Fibroblast of gingiva (primary cell): ENCODE results near the gene AAK1.
"Not testable (repeated sequence)": the region's sequence is repeated elsewhere in the genome, so short reads cannot be mapped to it uniquely, and the experiment has no call there.

ENCODE experiments used
- DNase-seq: peaks from one replicate; pipeline ENCODE4 v3.0.0-alpha.2; 2011; ENCODE audit warnings: low read depth

Gene AAK1

GRCh38 chr2:69643602-69644505, at the start of gene AAK1:
AAK1 (minus strand) TSS chr2:69643739; CDS start chr2:69643040, 699 bp downstream.
- DNase-seq, result peak; percentile 94

GRCh38 chr2:69692424-69692823, 48.9 kb upstream of the AAK1 start:
- peak; percentile 51 for DNase-seq

- no peak for DNase-seq
Measured at GRCh38 chr2:69689969-69690368, 46.4 kb upstream of the AAK1 start.

- DNase-seq, result no peak
Measured at GRCh38 chr2:69689466-69689865, 45.9 kb upstream of the AAK1 start.

- no peak for DNase-seq
Measured at GRCh38 chr2:69687971-69688611, 44.6 kb upstream of the AAK1 start.

GRCh38 chr2:69686813-69687212, 43.3 kb upstream of the AAK1 start:
- no peak for DNase-seq

GRCh38 chr2:69685321-69686048, 41.9 kb upstream of the AAK1 start:
- DNase-seq, result no peak

GRCh38 chr2:69683170-69683971, 39.8 kb upstream of the AAK1 start:
- DNase-seq, result peak; percentile 26

GRCh38 chr2:69682525-69682924, 39.0 kb upstream of the AAK1 start:
- no peak for DNase-seq

- no peak for DNase-seq
Measured at GRCh38 chr2:69680001-69680675, 36.6 kb upstream of the AAK1 start.

GRCh38 chr2:69677914-69678313, 34.4 kb upstream of the AAK1 start:
- no peak for DNase-seq

GRCh38 chr2:69676146-69676545, 32.6 kb upstream of the AAK1 start:
- DNase-seq, result no peak

GRCh38 chr2:69674316-69674670, 30.8 kb upstream of the AAK1 start:
- DNase-seq, result no peak

GRCh38 chr2:69673098-69673497, 29.6 kb upstream of the AAK1 start:
- DNase-seq, result not testable (repeated sequence)

- DNase-seq, result no peak
Measured at GRCh38 chr2:69669666-69670065, 26.1 kb upstream of the AAK1 start.

GRCh38 chr2:69668598-69668997, 25.1 kb upstream of the AAK1 start:
- no peak for DNase-seq

- DNase-seq, result no peak
Measured at GRCh38 chr2:69667805-69668382, 24.4 kb upstream of the AAK1 start.

GRCh38 chr2:69665152-69665551, 21.6 kb upstream of the AAK1 start:
- DNase-seq, result no peak

GRCh38 chr2:69663860-69664259, 20.3 kb upstream of the AAK1 start:
- no peak for DNase-seq

GRCh38 chr2:69662547-69662946, 19.0 kb upstream of the AAK1 start:
- DNase-seq, result not testable (repeated sequence)

GRCh38 chr2:69660637-69661036, 17.1 kb upstream of the AAK1 start:
- no peak for DNase-seq
